Measurements from ENCODE around the gene EIF3L. TPM values are rescaled to one million over a fixed set of nuclear protein-coding genes. Genes with fewer than 3 reads are reported as not detected.

The EIF3L gene
- total and polyA plus RNA-seq, 2 of the 8 experiments (the other 6 are each of a cell fraction or from before 2014, with no cell fraction given), result 639 to 886 TPM

- no peak for TF ChIP-seq SIN3A (conservative IDR thresholded peaks at IDR 0.05 in 1 of 2, IDR thresholded peaks at IDR 0.05 in 1 of 2; ENCODE audit: low read depth in 1 of 2, low read length in 2 of 2)
Observed at GRCh38 chr22:37865510-37865909, 16.3 kb downstream of the EIF3L start (continued).
